ENCODE data around the gene SPECC1. TPM values are rescaled to one million over a fixed set of nuclear protein-coding genes. Genes with fewer than 3 reads are reported as not detected.

Gene SPECC1
- total RNA-seq, 1 donor from 2014 or later: 26.9 TPM

- no peaks in the 10 kb centered on the region for H3K9me3 ChIP-seq
- intact Hi-C loops (cut with DNase I): no loop called here
- H3K4me1 ChIP-seq: peaks cover 29% of the 10 kb centered on the region
- DNase-seq (peak; percentile 79), ATAC-seq (peak; percentile 49 to 69)
- peak overlapping the region; percentile 98 for H3K27ac ChIP-seq
- H3K4me3 ChIP-seq: peak overlapping the region; percentile 98
- no peaks in the 10 kb centered on the region for H3K27me3 ChIP-seq (ENCODE audit: low read depth)
- no peak for TF ChIP-seq CTCF (IDR thresholded peaks at IDR 0.05)
- H3K36me3 ChIP-seq: no peaks in the 10 kb centered on the region
Measured at GRCh38 chr17:19978209-19978802, 30.9 kb upstream of the SPECC1 start.

- DNase-seq (no peak), ATAC-seq (no peak)
- Histone ChIP-seq H3K9me3 (no peaks in the 10 kb centered on the region), H3K27ac (peak overlapping the region; percentile 98), H3K27me3 (ENCODE audit: low read depth) (no peaks in the 10 kb centered on the region), H3K36me3 (no peaks in the 10 kb centered on the region), H3K4me3 (peak overlapping the region; percentile 98), H3K4me1 (peaks cover 29% of the 10 kb centered on the region)
- no peak for TF ChIP-seq CTCF (IDR thresholded peaks at IDR 0.05)
- intact Hi-C loops (cut with DNase I): no loop called here
Measured at GRCh38 chr17:19978805-19979211, 30.4 kb upstream of the SPECC1 start.

- Histone ChIP-seq H3K9me3 (no peaks in the 10 kb centered on the region), H3K27ac (peak overlapping the region; percentile 42), H3K27me3 (ENCODE audit: low read depth) (no peaks in the 10 kb centered on the region), H3K4me1 (peaks cover 29% of the 10 kb centered on the region), H3K36me3 (no peaks in the 10 kb centered on the region), H3K4me3 (no peak overlapping the region)
- no peak for TF ChIP-seq CTCF (IDR thresholded peaks at IDR 0.05)
- no peak for ATAC-seq
- intact Hi-C loops (cut with DNase I): no loop called here
- DNase-seq: peak; percentile 65
Measured at GRCh38 chr17:19979917-19980770, 29.0 kb upstream of the SPECC1 start.

GRCh38 chr17:19986941-19987861 lies 22.0 kb upstream of the SPECC1 start:
- Histone ChIP-seq H3K36me3 (no peaks in the 10 kb centered on the region), H3K4me1 (no peaks in the 10 kb centered on the region), H3K27me3 (ENCODE audit: low read depth) (peaks cover 5% of the 10 kb centered on the region), H3K4me3 (no peak overlapping the region), H3K27ac (no peak overlapping the region), H3K9me3 (no peaks in the 10 kb centered on the region)
- ATAC-seq (no peak), DNase-seq (no peak)
- intact Hi-C loops (cut with DNase I): no loop called here
- no peak for TF ChIP-seq CTCF (IDR thresholded peaks at IDR 0.05)

- Histone ChIP-seq H3K27ac (no peak overlapping the region), H3K9me3 (no peaks in the 10 kb centered on the region), H3K4me3 (no peak overlapping the region), H3K36me3 (no peaks in the 10 kb centered on the region), H3K4me1 (peaks cover 2% of the 10 kb centered on the region), H3K27me3 (ENCODE audit: low read depth) (peaks cover 5% of the 10 kb centered on the region)
- ATAC-seq (no peak), DNase-seq (no peak)
- TF ChIP-seq CTCF (IDR thresholded peaks at IDR 0.05): no peak
- intact Hi-C loops (cut with DNase I): no loop called here
Measured at GRCh38 chr17:19987897-19988296, 21.3 kb upstream of the SPECC1 start.

All from lower lobe of right lung (tissue), 2 donors.